ENCODE results near the gene GABBR2.

Gene GABBR2

DNA sequence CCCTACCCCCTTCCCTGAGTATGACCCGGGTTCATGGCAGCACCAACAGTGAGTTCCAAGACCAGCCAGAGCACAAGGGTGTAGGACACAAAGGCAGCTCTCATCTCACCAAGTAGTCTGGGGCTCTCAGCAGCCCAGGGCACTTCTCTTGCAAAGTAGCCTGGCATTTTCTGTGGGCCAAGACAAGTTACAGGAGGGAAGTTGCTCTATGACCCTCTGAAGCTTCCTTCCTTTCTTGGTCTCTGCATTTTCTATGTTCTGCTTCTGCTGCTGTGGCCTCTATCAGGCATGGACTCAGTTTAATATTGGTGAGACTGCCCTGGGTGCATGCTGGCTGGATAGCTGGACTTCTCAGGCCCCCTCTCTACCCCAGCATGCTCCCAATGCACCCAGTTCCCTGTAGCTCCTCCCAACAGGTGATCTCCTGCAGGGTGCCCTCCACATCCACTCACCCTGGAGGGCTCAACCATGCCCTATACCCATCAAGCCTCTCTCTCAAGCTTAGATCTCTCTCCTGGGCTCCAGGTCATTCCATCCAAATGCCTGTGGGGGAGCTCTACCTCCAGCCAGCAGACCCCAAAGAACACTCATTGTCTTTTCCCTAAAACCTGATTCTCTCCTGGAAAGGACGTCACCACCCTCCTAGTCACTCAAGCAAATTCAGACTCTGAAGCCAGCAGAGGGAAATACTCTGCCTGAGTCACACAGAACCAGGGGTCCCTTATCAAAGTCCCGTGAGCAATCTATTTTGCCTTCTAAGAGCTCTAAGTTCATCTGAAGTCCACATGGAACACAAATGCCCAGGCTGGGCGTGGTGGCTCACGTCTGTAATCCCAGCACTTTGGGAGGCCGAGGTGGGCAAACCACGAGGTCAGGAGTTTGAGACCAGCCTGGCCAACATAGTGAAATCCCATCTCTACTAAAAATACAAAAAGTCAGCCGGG is 467.1 kb downstream of the GABBR2 start:
- DNase-seq: no peak

DNA sequence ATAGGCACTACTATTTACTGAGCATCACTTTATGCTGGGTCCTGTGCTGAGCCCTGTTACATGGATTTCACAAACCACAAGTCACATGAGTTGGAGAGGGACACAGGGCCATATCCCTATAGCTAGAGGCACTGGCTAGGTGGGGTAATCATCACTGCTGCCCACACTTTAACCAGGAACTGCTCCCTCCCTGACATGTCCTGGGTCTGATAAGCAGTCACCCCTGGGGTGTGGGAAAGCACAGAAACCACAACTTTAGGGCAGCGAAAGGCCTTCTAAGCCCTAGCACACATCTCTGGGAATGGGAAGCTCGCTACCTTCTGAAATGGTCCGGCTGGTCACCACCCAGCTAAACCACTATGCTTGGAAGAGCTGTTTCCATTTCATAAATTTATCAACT is 468.3 kb downstream of the GABBR2 start:
- no peak for DNase-seq

Data from CD4-positive, alpha-beta T cell treated with Interleukin-4 for 1 hour (primary cell).